A549 (cell line): ENCODE measurements around the gene DAPL1. TPM values are rescaled to one million over a fixed set of nuclear protein-coding genes. Genes with fewer than 3 reads are reported as not detected.

Source experiments
- ATAC-seq, 2 experiments: fragments of 200-7000 bp in 1 of 2; fragments of >200 bp in 1 of 2; cut with Nextera tagmentation in 1 of 2; cut with Tn5 transposase in 1 of 2; 3 replicates each; pipeline versions ENCODE4 v1.8.0 to v1.9.1; 2018 to 2020; ENCODE audit warnings: mild to moderate bottlenecking in 1 of 2, moderate library complexity in 1 of 2
- CTCF ChIA-PET: fragments of 300-600 bp; sonication (Branson Sonifier 250); formaldehyde crosslinking; extraction: SDS; loops from one replicate; lab custom pipeline; 2021; ENCODE audit warnings: antibody characterized with exemption, inconsistent platforms; lab: Yijun Ruan, JAX
- POLR2A ChIA-PET: fragments of 350-600 bp; formaldehyde crosslinking; extraction: SDS; loops from one replicate; lab custom pipeline; 2021; ENCODE audit warnings: antibody characterized with exemption, inconsistent platforms; lab: Yijun Ruan, JAX
- DNase-seq, 2 experiments: peaks; one replicate each; pipeline versions ENCODE4 v3.0.0 to v3.0.0-alpha.2; 2011 to 2016; ENCODE audit warnings: low read depth in 1 of 2, low spot score in 1 of 2
- FAIRE-seq: peaks from 2 replicates; lab custom pipeline; 2011; peaks lifted over from hg19 to GRCh38; lab: Jason Lieb, UNC
- H3K27ac ChIP-seq, 2 experiments: fragments of >200 bp; sonication (Bioruptor Twin); formaldehyde crosslinking; 3 replicates each; pipeline ENCODE4 v1.5.1; 2016 to 2017
- H3K4me1 ChIP-seq: fragments of >200 bp; sonication (Bioruptor Twin); formaldehyde crosslinking; 3 replicates; pipeline ENCODE4 v1.6.1; 2016
- H3K4me2 ChIP-seq: fragments of >200 bp; sonication (Bioruptor Twin); formaldehyde crosslinking; 3 replicates; pipeline ENCODE4 v1.6.1; 2016
- H3K4me3 ChIP-seq: fragments of >200 bp; sonication (Bioruptor Twin); formaldehyde crosslinking; 3 replicates; pipeline ENCODE4 v1.5.1; 2016
- H3K9me3 ChIP-seq: fragments of >200 bp; sonication (Bioruptor Twin); formaldehyde crosslinking; 3 replicates; pipeline ENCODE4 v1.6.1; 2016
- ATOH8 ChIP-seq: fragments of 250-450 bp; sonication (Bioruptor Pico); IDR thresholded peaks from 2 replicates; pipeline ENCODE4 v1.5.0; 2020; ENCODE audit warnings: low read depth, mild to moderate bottlenecking, moderate library complexity
- BHLHE40 ChIP-seq: IDR thresholded peaks from 2 replicates; pipeline ENCODE4 v1.6.1; 2012; ENCODE audit warnings: low read depth, low read length, inconsistent platforms
- CTCF ChIP-seq: fragments of >200 bp; sonication (Bioruptor Twin); formaldehyde crosslinking; IDR thresholded peaks from 3 replicates; pipeline ENCODE4 v1.5.1; 2016
- EHF ChIP-seq: fragments of 250-450 bp; sonication (Bioruptor Pico); IDR thresholded peaks from 2 replicates; pipeline ENCODE4 v1.5.0; 2020; ENCODE audit warnings: mild to moderate bottlenecking
- FOSL2 ChIP-seq, 2 experiments: fragments of 450-650 bp in 1 of 2; fragments of >200 bp in 1 of 2; sonication (Bioruptor Twin) in 1 of 2; formaldehyde crosslinking; IDR thresholded peaks; 2 replicates each; pipeline versions ENCODE4 v1.5.0 to v1.6.1; 2016 to 2020; ENCODE audit warnings: mild to moderate bottlenecking in 1 of 2, moderate library complexity in 1 of 2
- HDAC2 ChIP-seq: fragments of 200-600 bp; sonication (generic); IDR thresholded peaks from 2 replicates; pipeline ENCODE4 v1.6.1; 2016
- HES2 ChIP-seq: fragments of >200 bp; sonication (Bioruptor Twin); formaldehyde crosslinking; IDR thresholded peaks from 2 replicates; pipeline ENCODE4 v1.6.1; 2016
- HOXA7 ChIP-seq: fragments of 250-450 bp; sonication (Bioruptor Pico); IDR thresholded peaks from 2 replicates; pipeline ENCODE4 v1.5.0; 2020; ENCODE audit warnings: mild to moderate bottlenecking, moderate library complexity
- HOXB13 ChIP-seq: fragments of 250-450 bp; sonication (Bioruptor Pico); IDR thresholded peaks from 2 replicates; pipeline ENCODE4 v1.5.0; 2020; ENCODE audit warnings: low read depth, mild to moderate bottlenecking, moderate library complexity
- HOXB5 ChIP-seq: fragments of 250-450 bp; sonication (Bioruptor Pico); IDR thresholded peaks from 2 replicates; pipeline ENCODE4 v1.5.0; 2020; ENCODE audit warnings: mild to moderate bottlenecking, moderate library complexity
- JUN ChIP-seq, 2 experiments: fragments of >200 bp; sonication (Bioruptor Twin); formaldehyde crosslinking; IDR thresholded peaks; 2 replicates in 1 of 2; 3 replicates in 1 of 2; pipeline ENCODE4 v1.6.1; 2016 to 2017
- KDM1A ChIP-seq: fragments of 200-600 bp; sonication (generic); IDR thresholded peaks from 2 replicates; pipeline ENCODE4 v1.6.1; 2016; ENCODE audit warnings: low read depth, mild to moderate bottlenecking
- MAFK ChIP-seq: fragments of 450-650 bp; IDR thresholded peaks from 2 replicates; pipeline ENCODE4 v1.6.1; 2014; ENCODE audit not compliant: partially characterized antibody
- NFE2L2 ChIP-seq: fragments of 150-350 bp; conservative IDR thresholded peaks from 2 replicates; pipeline ENCODE4 v1.6.1; 2014; ENCODE audit warnings: low read length
- PBX3 ChIP-seq: IDR thresholded peaks from 2 replicates; pipeline ENCODE4 v1.6.1; 2012
- PHF8 ChIP-seq: fragments of 200-600 bp; sonication (generic); IDR thresholded peaks from 2 replicates; pipeline ENCODE4 v1.6.1; 2016; ENCODE audit warnings: low read depth, mild to moderate bottlenecking, antibody characterized with exemption, moderate library complexity, borderline replicate concordance
- POLR2A ChIP-seq: IDR thresholded peaks from 2 replicates; pipeline ENCODE4 v1.6.1; 2012; ENCODE audit warnings: mild to moderate bottlenecking, low read length
- RFX5 ChIP-seq: fragments of 450-650 bp; IDR thresholded peaks from 2 replicates; pipeline ENCODE4 v1.7.1; 2014; ENCODE audit warnings: antibody characterized with exemption, mild to moderate bottlenecking, moderate library complexity
- SREBF2 ChIP-seq: fragments of 450-650 bp; IDR thresholded peaks from 2 replicates; pipeline ENCODE4 v1.6.1; 2014; ENCODE audit warnings: mild to moderate bottlenecking, moderate library complexity
- TP53 ChIP-seq: fragments of 250-450 bp; sonication (Bioruptor Pico); IDR thresholded peaks from 2 replicates; pipeline ENCODE4 v1.5.0; 2021; ENCODE audit warnings: mild to moderate bottlenecking, moderate library complexity
- ZC3H11A ChIP-seq: fragments of 450-650 bp; IDR thresholded peaks from 2 replicates; pipeline ENCODE4 v1.6.1; 2014; ENCODE audit warnings: antibody characterized with exemption, mild to moderate bottlenecking
- WGBS: methylation state at CpG from one replicate; pipeline ENCODE4 v1.1.6; 2017; ENCODE audit errors: missing lambda C conversion rate; 5-methylcytosine and 5-hydroxymethylcytosine counted together
- polyA plus RNA-seq, 4 experiments: library from polyadenylated mRNA; depleted of rRNA in 3 of 4; stranded (reverse); fragments of >200 nt; fragmentation: RNase III in 1 of 4; extraction: RNeasy Plus Mini Kit Qiagen cat#74134 plus additional on column Dnase treatment in 1 of 4; gene quantifications; 2 replicates in 3 of 4; 3 replicates in 1 of 4; pipeline ENCODE4 v1.2.3, GENCODE V29; 2011 to 2017

DAPL1 gene
- polyA plus RNA-seq, 2 of the 4 experiments (the other 2 are of a cell fraction), result not detected

GRCh38 chr2:158825021-158825420 is 29.9 kb downstream of the DAPL1 start (continued):
- TF ChIP-seq PHF8 (no peak), HOXB13 (CRISPR knock-in tag) (no peak), CTCF (no peak), RFX5 (no peak), HES2 (no peak)

GRCh38 chr2:158826965-158827364 is 31.8 kb downstream of the DAPL1 start:
- no peak for TF ChIP-seq PBX3
- TF ChIP-seq POLR2A, result no peak
- TF ChIP-seq SREBF2, result no peak
- TF ChIP-seq KDM1A, result no peak
- no peak for TF ChIP-seq EHF (CRISPR knock-in tag)
- TF ChIP-seq HES2, result no peak
- CTCF ChIA-PET, result interaction anchor here (1.6 kb wide), 1 partner anchor 73 kb away, joined by 4 read pairs; no protein-coding TSS in a partner anchor
- Histone ChIP-seq H3K4me3 (no peak overlapping the region), H3K27ac (no peak overlapping the region), H3K4me2 (no peak overlapping the region), H3K4me1 (peaks cover 9% of the 10 kb centered on the region; the same call in 1 of the 3 replicates), H3K9me3 (no peaks in the 10 kb centered on the region)
- FAIRE-seq (no peak), ATAC-seq (no peak), DNase-seq (no peak)
- POLR2A ChIA-PET, result no interaction called here
- 87% methylated on average over 3 of the region's 3 CpGs for WGBS

- Histone ChIP-seq H3K4me1 (peaks cover 9% of the 10 kb centered on the region; the same call in 1 of the 3 replicates), H3K4me3 (no peak overlapping the region), H3K9me3 (no peaks in the 10 kb centered on the region), H3K4me2 (peak overlapping the region; percentile 22; the same call in 2 of the 3 replicates), H3K27ac (no peak overlapping the region)
- ChIA-PET CTCF (no interaction called here), POLR2A (no interaction called here)
- FAIRE-seq (no peak), ATAC-seq (no peak; a peak in 1 of 6 replicates), DNase-seq (no peak)
- WGBS, result 45% methylated on average over 4 of the region's 4 CpGs
- TF ChIP-seq JUN (IDR thresholded peaks at IDR 0.05), result no peak
- TF ChIP-seq ZC3H11A, result no peak
- TF ChIP-seq HDAC2, result no peak
- TF ChIP-seq ATOH8 (CRISPR knock-in tag), result no peak
- TF ChIP-seq TP53 (CRISPR knock-in tag), result no peak
- TF ChIP-seq HOXB5 (CRISPR knock-in tag), result no peak
- no peak for TF ChIP-seq MAFK
- no peak for TF ChIP-seq RFX5
- no peak for TF ChIP-seq NFE2L2
- no peak for TF ChIP-seq FOSL2 (IDR thresholded peaks at IDR 0.05)
- TF ChIP-seq FOSL2 (CRISPR knock-in tag; IDR thresholded peaks at IDR 0.05), result no peak
- TF ChIP-seq EHF (CRISPR knock-in tag), result no peak
- no peak for TF ChIP-seq HOXA7
- no peak for TF ChIP-seq BHLHE40
Measured at GRCh38 chr2:158828378-158829164, 33.5 kb downstream of the DAPL1 start.
